Nephron progenitor cell (in vitro differentiated cells): ENCODE results near the gene CCR5AS.
A peak's percentile ranks its signal among the peaks of the same experiment; 100 is the strongest.
"Not testable (repeated sequence)": the region's sequence is repeated elsewhere in the genome, so short reads cannot be mapped to it uniquely, and the experiment has no call there.

Experiments used
- DNase-seq: peaks from one replicate; pipeline ENCODE4 v3.0.0; 2021
- H3K27ac Mint-ChIP-seq: 2 replicates; pipeline ENCODE4 v1.8.0; 2021; ENCODE audit warnings: mild to moderate bottlenecking, moderate library complexity, mixed read lengths
- H3K27me3 Mint-ChIP-seq: 2 replicates; pipeline ENCODE4 v1.8.0; 2021; ENCODE audit warnings: mild to moderate bottlenecking, low read depth, mixed read lengths; ENCODE audit not compliant: poor library complexity
- H3K36me3 Mint-ChIP-seq: 2 replicates; pipeline ENCODE4 v1.8.0; 2021; ENCODE audit warnings: low read depth, mixed read lengths
- H3K4me1 Mint-ChIP-seq: 2 replicates; pipeline ENCODE4 v1.8.0; 2021; ENCODE audit warnings: mixed read lengths
- H3K4me3 Mint-ChIP-seq: 2 replicates; pipeline ENCODE4 v1.8.0; 2021; ENCODE audit warnings: mild to moderate bottlenecking, moderate library complexity, mixed read lengths
- H3K9me3 Mint-ChIP-seq: 2 replicates; pipeline ENCODE4 v1.8.0; 2021; ENCODE audit warnings: mild to moderate bottlenecking, moderate library complexity, mixed read lengths
- CTCF ChIP-seq: fragments of 200-600 bp; sonication (generic); IDR thresholded peaks from 2 replicates; pipeline ENCODE4 v1.5.0; 2021; ENCODE audit warnings: antibody characterized with exemption

CCR5AS gene

DNA sequence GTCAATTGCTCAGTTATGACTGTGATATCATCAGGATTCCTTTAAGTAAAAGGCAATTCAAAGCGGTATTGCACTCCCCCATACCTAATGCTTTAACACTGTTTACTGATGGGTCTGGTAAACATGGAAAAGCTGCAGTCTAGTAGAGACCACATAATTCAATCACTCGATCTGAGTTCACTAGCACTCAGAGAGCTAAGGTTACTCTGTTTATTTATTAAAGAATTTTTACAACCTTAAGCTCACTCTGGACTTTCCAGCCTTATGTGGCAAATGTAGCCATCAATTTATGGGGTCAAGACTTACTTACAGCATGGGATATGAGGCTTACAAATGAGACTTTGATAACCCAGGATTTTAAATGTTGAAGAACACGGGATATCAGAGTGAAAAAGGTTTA is 71.3 kb downstream of the CCR5AS start:
- Mint-ChIP-seq H3K27me3 (peaks cover 3% of the 10 kb centered on the region), H3K27ac (peak overlapping the region; percentile 83), H3K36me3 (peaks cover 6% of the 10 kb centered on the region), H3K4me3 (no peak overlapping the region), H3K4me1 (peaks cover 13% of the 10 kb centered on the region), H3K9me3 (peaks cover 50% of the 10 kb centered on the region)
- no peak for DNase-seq
- no peak for TF ChIP-seq CTCF

DNA sequence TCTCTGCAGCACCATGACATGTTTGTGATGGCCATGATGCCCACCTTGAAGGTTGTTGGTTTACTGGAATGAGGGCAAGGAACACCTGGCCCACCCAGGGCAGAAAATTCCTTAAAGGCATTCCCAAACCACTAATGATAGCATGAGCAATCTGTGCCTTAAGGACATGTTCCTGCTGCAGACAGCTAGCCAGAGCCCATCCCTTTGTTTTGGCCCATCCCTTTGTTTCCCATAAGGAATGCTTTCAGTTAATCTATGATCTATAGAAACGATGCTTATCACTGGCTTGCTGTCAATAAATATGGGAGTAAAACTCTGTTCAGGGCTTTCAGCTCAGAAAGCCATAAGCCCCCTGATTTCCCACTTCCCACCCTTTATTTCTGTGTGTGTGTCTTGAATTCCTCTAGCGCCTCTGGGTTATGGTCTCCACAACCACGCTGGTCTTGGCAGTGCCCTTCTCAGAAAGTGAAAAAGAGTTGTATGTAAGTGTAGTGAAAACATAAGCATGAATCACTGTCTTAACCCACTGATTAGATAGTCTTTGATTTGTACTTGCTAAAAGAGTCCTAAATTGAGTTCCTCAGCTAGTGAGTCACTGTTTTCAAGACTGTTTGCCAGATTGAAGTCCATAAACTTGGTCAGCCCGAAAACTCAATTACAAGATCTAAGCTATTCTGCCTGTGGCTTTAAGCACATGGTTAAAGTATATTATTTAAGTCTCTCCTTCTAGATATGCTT is 72.0 kb downstream of the CCR5AS start:
- H3K9me3 Mint-ChIP-seq, result peaks cover 44% of the 10 kb centered on the region
- TF ChIP-seq CTCF, result no peak
- H3K4me3 Mint-ChIP-seq, result no peak overlapping the region
- peaks cover 6% of the 10 kb centered on the region for H3K36me3 Mint-ChIP-seq
- H3K4me1 Mint-ChIP-seq, result peaks cover 13% of the 10 kb centered on the region
- H3K27ac Mint-ChIP-seq, result peak overlapping the region; percentile 93
- no peak for DNase-seq
- H3K27me3 Mint-ChIP-seq, result peaks cover 3% of the 10 kb centered on the region

GRCh38 chr3:46330676-46331075 is 76.2 kb downstream of the CCR5AS start:
- not testable (repeated sequence) for H3K27ac Mint-ChIP-seq, H3K36me3 Mint-ChIP-seq, H3K4me1 Mint-ChIP-seq, DNase-seq, H3K4me3 Mint-ChIP-seq, H3K27me3 Mint-ChIP-seq
- peaks cover 16% of the 10 kb centered on the region for H3K9me3 Mint-ChIP-seq

GRCh38 chr3:46325645-46326300 is 81.1 kb downstream of the CCR5AS start:
- Mint-ChIP-seq H3K4me1 (no peaks in the 10 kb centered on the region), H3K36me3 (no peaks in the 10 kb centered on the region), H3K27ac (no peak overlapping the region), H3K4me3 (no peak overlapping the region), H3K27me3 (peaks cover 26% of the 10 kb centered on the region), H3K9me3 (no peaks in the 10 kb centered on the region)
- no peak for DNase-seq
- no peak for TF ChIP-seq CTCF

DNA sequence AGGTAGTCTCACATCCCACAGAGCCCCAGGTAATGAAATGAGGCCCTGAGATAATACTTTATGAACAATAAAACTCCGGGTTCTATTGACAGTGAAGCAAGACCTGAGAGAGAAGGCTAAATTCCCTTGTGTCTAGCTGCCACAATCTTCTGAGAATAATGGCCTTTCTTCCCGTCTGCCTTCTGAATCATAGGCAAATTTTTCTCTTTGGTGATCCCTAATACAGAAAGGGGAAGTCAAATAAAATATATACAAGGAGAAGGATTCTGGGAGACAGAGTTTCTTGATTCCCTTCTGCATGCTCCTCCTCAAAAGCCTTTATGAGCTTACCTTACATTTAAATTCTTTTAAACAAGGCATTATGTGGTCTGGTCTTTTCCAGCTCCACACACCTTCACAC is 82.8 kb downstream of the CCR5AS start:
- TF ChIP-seq CTCF, result no peak
- Mint-ChIP-seq H3K27ac (no peak overlapping the region), H3K4me3 (no peak overlapping the region), H3K4me1 (no peaks in the 10 kb centered on the region), H3K36me3 (no peaks in the 10 kb centered on the region), H3K27me3 (peaks cover 27% of the 10 kb centered on the region), H3K9me3 (no peaks in the 10 kb centered on the region)
- no peak for DNase-seq

DNA sequence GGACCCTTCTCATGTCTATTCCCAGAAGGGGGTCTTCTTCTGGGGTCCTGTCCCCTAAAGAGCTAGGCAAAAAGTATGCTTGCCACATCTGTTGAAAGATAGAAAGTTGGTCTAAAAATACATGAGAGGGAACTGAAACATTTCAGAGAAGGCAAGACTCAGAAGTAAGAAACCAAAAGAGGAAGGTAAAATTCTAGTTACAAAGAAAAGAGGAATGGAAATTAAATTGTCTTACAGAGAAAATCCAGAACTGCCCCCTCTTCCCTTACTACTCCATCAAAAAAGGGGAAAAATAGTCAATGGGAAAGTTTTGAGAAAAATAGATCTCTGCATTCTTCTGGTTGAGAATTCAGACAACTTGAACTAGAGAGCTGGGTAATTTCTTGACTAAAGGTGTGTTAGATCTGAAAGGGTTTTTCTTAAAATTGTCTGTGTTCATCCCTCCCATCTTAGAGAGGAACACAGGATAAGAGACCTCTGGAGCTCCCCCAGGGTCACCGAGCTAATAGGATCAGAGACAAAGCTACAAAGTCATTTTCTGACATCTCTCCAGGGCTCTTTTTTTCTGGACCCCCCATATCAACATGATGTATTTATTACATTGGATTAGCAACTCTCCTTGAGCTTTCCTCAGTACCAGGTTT is 85.3 kb downstream of the CCR5AS start:
- Mint-ChIP-seq H3K27me3 (peaks cover 31% of the 10 kb centered on the region), H3K9me3 (peaks cover 4% of the 10 kb centered on the region), H3K4me1 (no peaks in the 10 kb centered on the region), H3K36me3 (no peaks in the 10 kb centered on the region), H3K4me3 (no peak overlapping the region), H3K27ac (no peak overlapping the region)
- TF ChIP-seq CTCF, result no peak
- no peak for DNase-seq
